Retinal pigment epithelial cell (primary cell): Measurements from ENCODE around the gene SNTN.

Experiments used
- DNase-seq: peaks from one replicate; pipeline ENCODE4 v3.0.0-alpha.2; 2010; ENCODE audit warnings: low read depth
- H3K4me3 ChIP-seq: 2 replicates; pipeline ENCODE4 v1.5.1; 2011; ENCODE audit warnings: mild to moderate bottlenecking, low read length, control low read depth, moderate library complexity
- TF ChIP-seq, protein P1 (sequence below): conservative IDR thresholded peaks from 2 replicates; pipeline ENCODE4 v1.5.1; 2011; ENCODE audit warnings: low read depth, low read length, control low read depth, inconsistent platforms

The SNTN gene

DNA sequence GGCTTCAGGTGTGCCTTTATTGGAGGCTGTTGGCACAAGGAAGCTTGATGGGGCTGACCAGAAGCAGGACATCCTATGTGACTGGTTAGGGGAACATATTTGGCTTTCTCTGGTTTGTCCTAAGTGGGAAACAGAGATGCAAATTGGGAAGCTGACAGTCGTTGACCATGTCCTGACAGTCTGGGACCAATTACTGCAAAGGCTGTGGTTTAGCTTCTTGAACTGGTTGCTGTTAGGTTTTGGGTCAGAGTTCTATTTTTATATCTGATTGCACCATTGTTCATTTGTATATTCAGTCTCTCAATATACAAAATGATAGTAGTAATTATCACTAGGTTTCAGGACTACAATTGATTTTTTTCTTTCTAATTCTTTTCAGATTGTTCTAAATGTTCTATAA is 36.8 kb downstream of the SNTN start:
- no peak for DNase-seq
- no peak overlapping the region for H3K4me3 ChIP-seq
- TF ChIP-seq, protein P1, sequence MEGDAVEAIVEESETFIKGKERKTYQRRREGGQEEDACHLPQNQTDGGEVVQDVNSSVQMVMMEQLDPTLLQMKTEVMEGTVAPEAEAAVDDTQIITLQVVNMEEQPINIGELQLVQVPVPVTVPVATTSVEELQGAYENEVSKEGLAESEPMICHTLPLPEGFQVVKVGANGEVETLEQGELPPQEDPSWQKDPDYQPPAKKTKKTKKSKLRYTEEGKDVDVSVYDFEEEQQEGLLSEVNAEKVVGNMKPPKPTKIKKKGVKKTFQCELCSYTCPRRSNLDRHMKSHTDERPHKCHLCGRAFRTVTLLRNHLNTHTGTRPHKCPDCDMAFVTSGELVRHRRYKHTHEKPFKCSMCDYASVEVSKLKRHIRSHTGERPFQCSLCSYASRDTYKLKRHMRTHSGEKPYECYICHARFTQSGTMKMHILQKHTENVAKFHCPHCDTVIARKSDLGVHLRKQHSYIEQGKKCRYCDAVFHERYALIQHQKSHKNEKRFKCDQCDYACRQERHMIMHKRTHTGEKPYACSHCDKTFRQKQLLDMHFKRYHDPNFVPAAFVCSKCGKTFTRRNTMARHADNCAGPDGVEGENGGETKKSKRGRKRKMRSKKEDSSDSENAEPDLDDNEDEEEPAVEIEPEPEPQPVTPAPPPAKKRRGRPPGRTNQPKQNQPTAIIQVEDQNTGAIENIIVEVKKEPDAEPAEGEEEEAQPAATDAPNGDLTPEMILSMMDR, result no peak

DNA sequence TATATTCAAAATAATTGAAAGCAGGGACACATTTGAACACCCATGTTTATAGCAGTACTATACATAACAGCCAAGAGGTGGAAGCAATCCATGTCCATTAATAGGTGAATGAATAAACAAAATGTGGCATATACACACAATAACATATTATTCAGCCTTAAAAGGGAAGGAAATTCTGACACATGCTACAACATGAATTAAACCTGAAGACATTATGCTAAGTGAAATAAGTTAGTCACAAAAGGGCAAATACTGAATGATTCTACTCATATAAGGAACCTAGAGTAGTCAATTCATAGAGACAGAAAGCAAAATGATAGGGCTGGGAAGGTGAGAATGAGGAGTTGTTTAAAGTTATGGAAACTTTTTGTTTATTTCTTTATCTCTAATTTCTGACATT is 40.9 kb downstream of the SNTN start:
- TF ChIP-seq, protein P1, result no peak
- no peak overlapping the region for H3K4me3 ChIP-seq
- no peak for DNase-seq

DNA sequence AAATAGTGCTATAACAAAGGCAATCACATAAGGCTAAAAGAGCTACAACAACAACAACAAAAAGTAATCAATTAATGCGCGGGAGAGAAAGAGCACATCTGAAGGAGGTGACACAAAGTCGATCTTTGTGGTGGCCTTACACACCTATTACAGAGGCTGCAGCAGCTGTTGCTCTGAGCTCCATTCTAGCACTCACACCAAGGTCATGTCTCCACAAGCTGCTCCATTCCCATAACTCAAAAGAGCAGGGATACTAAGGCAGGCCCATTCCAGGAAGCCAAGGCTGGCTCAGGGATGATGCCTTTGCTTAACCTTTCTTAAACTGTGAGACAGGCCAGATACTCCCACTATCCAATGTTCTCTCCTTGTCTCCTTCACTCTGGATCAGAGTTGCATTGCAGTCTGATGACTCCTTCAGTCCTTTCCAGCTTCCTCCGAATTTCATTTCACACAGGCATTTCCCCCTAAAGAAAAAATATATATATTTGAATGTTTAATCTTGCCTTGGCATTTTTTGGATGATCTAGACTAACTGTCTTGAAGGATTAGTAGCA is 52.7 kb downstream of the SNTN start:
- no peak for DNase-seq
- TF ChIP-seq, protein P1, result no peak
- H3K4me3 ChIP-seq, result no peak overlapping the region

DNA sequence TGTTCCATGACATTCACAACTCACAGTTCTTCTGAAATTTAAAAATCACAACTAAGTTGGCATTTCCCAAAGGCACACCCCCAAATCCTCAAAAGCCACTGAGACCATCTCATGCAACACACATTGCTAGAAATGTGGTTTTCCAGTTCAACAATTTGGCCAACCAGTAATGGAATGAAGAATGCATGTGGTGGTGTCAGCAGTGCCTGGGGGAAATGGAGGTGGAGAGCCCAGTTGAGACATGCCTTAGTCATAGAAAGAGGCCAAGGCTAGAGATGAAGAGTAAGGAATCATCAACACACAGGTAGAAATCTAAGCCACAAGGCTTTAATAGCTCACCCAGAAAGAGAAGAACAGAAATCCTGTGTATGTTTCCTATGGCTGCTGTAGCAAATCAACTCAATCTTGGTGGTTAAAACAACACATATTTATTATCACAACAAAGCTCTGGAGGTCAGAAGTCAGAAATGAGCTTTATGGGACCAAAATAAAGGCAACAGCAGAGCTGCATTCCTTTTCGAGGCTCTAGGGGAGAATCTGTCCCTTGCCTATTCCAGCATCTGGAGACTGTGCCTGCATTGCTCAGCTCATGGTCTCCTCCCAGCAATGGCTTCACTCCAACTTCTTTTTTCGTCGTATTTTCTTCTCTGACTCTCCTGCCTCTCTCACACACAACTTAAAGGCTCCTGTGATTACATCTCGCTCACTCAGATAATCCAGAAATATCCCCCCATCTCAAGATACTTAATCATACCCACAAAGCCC is 54.0 kb downstream of the SNTN start:
- no peak for DNase-seq
- TF ChIP-seq, protein P1, result no peak

GRCh38 chr3:63707731-63708130 is 55.3 kb downstream of the SNTN start:
- TF ChIP-seq, protein P1, result no peak
- H3K4me3 ChIP-seq, result no peak overlapping the region
- DNase-seq, result no peak

More for the DNA sequence above, 54.0 kb downstream of the SNTN start:
- H3K4me3 ChIP-seq, result no peak overlapping the region

- no peak overlapping the region for H3K4me3 ChIP-seq
- TF ChIP-seq, protein P1, result no peak
- DNase-seq, result no peak
Measured at GRCh38 chr3:63709576-63709975, 57.1 kb downstream of the SNTN start.
